ENCODE data around the gene TMEM94. TPM values are rescaled to one million over a fixed set of nuclear protein-coding genes. Genes with fewer than 3 reads are reported as not detected.

The TMEM94 gene
- total RNA-seq, 4 donors from 2014 or later: 56.5 to 85.5 (median 60.0) TPM

DNA sequence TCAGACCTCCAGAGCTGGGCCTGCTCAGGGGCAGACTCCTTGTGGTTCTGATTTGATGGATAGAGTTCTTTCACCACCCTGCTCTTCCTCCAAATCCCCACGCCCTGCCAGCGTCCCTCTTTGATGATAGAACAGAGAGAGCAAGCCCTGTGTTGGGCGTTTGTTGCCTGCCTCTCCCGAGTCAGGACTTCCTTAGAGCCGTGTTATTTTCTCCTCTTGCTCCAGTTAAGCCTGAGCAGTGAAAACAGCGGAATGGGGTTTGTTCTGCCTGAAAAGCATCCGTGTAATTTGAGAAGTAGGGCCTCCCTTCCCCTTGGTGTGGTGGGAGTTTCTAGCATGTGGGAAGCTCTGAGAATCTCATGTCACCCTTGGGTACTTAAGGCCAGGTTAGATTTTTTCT, 22.1 kb downstream of the TMEM94 start:
- Histone ChIP-seq H3K36me3 (no peaks in the 10 kb centered on the region), H3K27ac (peak overlapping the region in 3 of 4 donors; percentile 6 to 89 (median 17)), H3K4me3 (no peak overlapping the region), H3K27me3 (no peaks in the 10 kb centered on the region), H3K4me1 (peaks cover 77 to 83% of the 10 kb centered on the region in 2 donors), H3K9me3 (no peaks in the 10 kb centered on the region)
- no peak for TF ChIP-seq CTCF (IDR thresholded peaks at IDR 0.05 in 4 of 5, conservative IDR thresholded peaks at IDR 0.05 in 1 of 5)
- no peak for TF ChIP-seq POLR2A (IDR thresholded peaks at IDR 0.05)
- in situ Hi-C loops (cut with MboI; ENCODE audit: low sequenced_read_pairs in 4 of 4) (no loop called here), intact Hi-C loops (cut with DNase I; ENCODE audit: low total_unique reads) (no loop called here)
- DNase-seq (no peak), ATAC-seq (no peak)

DNA sequence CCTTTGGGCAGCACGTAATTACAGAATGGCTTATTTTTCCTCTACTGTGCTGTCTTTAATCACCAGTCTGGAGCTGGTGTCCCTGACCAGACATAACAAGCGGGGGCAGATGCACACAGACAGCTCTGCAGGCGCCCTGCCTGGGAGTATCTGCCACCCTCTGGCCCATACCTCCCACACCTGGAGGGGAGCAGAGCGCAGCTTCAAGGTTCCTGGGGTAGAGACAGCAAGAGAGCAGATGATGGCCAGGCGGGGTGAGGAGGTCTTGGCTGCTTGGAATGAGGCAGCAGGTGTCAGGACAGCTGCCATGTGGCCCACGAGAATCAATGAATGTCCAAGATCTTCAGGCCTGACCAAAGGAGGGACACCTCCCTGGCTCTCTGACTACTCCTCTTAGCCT, 23.8 kb downstream of the TMEM94 start:
- peak in 1 of 2 donors; percentile 59 for DNase-seq
- no peaks in the 10 kb centered on the region for H3K36me3 ChIP-seq
- intact Hi-C loops (cut with DNase I; ENCODE audit: low total_unique reads): no loop called here
- H3K9me3 ChIP-seq: no peaks in the 10 kb centered on the region
- H3K27me3 ChIP-seq: no peaks in the 10 kb centered on the region
- H3K4me1 ChIP-seq: peaks cover 82 to 88% of the 10 kb centered on the region in 2 donors
- ATAC-seq: no peak
- TF ChIP-seq POLR2A (IDR thresholded peaks at IDR 0.05): no peak
- no peak for TF ChIP-seq CTCF (IDR thresholded peaks at IDR 0.05 in 4 of 5, conservative IDR thresholded peaks at IDR 0.05 in 1 of 5)
- no peak overlapping the region for H3K4me3 ChIP-seq
- H3K27ac ChIP-seq: peak overlapping the region; percentile 79 to 89 (median 86)
- in situ Hi-C loops (cut with MboI; ENCODE audit: low sequenced_read_pairs in 4 of 4): no loop called here

DNA sequence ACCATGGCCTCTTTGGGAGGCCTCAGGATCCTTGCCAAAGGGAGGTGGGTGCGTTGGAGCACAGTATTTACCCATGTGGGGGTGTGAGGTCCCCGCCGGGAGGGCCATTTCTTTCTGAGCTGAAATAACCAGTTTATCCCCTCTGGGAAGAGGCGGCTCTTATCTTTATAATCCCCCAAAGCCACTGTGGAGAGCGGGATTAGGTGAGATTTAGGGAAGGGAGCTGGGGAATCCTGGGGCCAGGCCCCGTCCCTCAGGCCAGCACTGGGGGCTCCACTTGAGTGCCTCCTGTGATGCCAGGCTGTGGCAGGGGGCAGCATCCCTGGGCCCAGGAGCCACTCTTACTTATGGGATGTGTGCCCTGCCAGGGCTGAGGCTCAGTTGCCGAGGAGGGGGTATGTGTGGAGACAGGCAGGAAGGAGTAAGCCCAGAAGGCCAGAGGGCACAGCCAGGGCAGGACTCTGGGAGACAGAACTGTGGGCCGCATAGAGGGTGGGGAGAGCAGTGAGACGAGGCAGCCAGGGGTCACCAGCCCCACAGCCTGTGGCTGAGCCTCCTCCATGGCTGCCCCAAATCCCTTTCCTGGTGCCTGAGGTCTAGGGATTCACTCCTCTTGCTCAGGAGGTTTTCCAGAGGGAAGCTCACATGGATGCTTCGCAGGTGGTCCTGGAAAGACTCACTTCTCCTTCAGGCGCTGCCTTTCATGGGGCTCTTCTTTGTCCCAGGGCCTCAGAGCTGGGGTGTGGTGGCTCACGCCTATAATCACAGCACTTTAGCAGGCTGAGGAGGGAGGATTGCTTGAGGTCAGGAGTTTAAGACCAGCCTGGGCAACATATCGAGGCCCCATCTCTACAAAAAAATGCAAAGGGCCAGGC, 25.0 kb downstream of the TMEM94 start:
- Histone ChIP-seq H3K36me3 (no peaks in the 10 kb centered on the region), H3K4me1 (peaks cover 83 to 88% of the 10 kb centered on the region in 2 donors), H3K27me3 (no peaks in the 10 kb centered on the region), H3K9me3 (no peaks in the 10 kb centered on the region), H3K27ac (peak overlapping the region; percentile 79 to 89 (median 86)), H3K4me3 (no peak overlapping the region)
- DNase-seq (no peak), ATAC-seq (no peak)
- intact Hi-C loops (cut with DNase I; ENCODE audit: low total_unique reads) (no loop called here), in situ Hi-C loops (cut with MboI; ENCODE audit: low sequenced_read_pairs in 4 of 4) (no loop called here)
- TF ChIP-seq POLR2A (IDR thresholded peaks at IDR 0.05) (no peak), CTCF (IDR thresholded peaks at IDR 0.05 in 4 of 5, conservative IDR thresholded peaks at IDR 0.05 in 1 of 5) (no peak)

- intact Hi-C loops (cut with DNase I; ENCODE audit: low total_unique reads) (no loop called here), in situ Hi-C loops (cut with MboI; ENCODE audit: low sequenced_read_pairs in 4 of 4) (no loop called here)
- TF ChIP-seq CTCF (IDR thresholded peaks at IDR 0.05 in 4 of 5, conservative IDR thresholded peaks at IDR 0.05 in 1 of 5): no peak
- TF ChIP-seq POLR2A (IDR thresholded peaks at IDR 0.05): no peak
- H3K36me3 ChIP-seq: no peaks in the 10 kb centered on the region
- DNase-seq (no peak), ATAC-seq (no peak)
- H3K4me1 ChIP-seq: peaks cover 81 to 88% of the 10 kb centered on the region in 2 donors
- peak overlapping the region; percentile 79 to 89 (median 86) for H3K27ac ChIP-seq
- no peak overlapping the region for H3K4me3 ChIP-seq
- no peaks in the 10 kb centered on the region for H3K9me3 ChIP-seq
- no peaks in the 10 kb centered on the region for H3K27me3 ChIP-seq
These were observed 25.9 kb downstream of the TMEM94 start for GRCh38 chr17:75482098-75482942.
